ENCODE results near the gene LPAR1. TPM values are rescaled to one million over a fixed set of nuclear protein-coding genes. Genes with fewer than 3 reads are reported as not detected.

LPAR1 gene
- total RNA-seq, 4 donors from 2014 or later = 21.9 to 55.0 (median 25.9) TPM

DNA sequence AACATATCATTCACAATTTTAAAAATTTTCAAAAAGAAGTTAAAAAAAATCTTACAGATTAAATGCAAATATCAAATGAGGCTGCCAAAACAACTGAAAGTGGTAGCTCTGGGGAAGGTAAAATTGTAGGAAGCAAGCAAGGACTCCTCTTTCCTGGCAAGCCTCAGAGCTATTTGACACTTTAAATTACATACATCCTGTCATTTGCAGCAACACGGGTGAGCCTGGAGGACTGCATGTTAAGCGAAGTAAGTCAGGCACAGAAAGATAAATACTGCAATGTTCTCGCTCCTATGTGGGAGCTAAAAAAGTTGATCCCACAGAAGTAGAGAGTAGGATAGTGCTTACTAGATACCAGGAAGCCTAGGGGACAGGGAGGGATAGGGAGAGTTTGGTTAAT is 58.0 kb downstream of the LPAR1 start:
- intact Hi-C loops (cut with DNase I; ENCODE audit: low total_unique reads) = no loop called here
- no peak for DNase-seq (ENCODE audit: low spot score in 2 of 2)
- no peak overlapping the region for H3K4me3 ChIP-seq (ENCODE audit: low read depth, poor library complexity, severe bottlenecking)
- no peak for TF ChIP-seq POLR2A (IDR thresholded peaks at IDR 0.05)
- TF ChIP-seq, protein P1, sequence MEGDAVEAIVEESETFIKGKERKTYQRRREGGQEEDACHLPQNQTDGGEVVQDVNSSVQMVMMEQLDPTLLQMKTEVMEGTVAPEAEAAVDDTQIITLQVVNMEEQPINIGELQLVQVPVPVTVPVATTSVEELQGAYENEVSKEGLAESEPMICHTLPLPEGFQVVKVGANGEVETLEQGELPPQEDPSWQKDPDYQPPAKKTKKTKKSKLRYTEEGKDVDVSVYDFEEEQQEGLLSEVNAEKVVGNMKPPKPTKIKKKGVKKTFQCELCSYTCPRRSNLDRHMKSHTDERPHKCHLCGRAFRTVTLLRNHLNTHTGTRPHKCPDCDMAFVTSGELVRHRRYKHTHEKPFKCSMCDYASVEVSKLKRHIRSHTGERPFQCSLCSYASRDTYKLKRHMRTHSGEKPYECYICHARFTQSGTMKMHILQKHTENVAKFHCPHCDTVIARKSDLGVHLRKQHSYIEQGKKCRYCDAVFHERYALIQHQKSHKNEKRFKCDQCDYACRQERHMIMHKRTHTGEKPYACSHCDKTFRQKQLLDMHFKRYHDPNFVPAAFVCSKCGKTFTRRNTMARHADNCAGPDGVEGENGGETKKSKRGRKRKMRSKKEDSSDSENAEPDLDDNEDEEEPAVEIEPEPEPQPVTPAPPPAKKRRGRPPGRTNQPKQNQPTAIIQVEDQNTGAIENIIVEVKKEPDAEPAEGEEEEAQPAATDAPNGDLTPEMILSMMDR (IDR thresholded peaks at IDR 0.05) = no peak
- WGBS, 2 donors = 57 to 64% methylated on average over 3 of the region's 3 CpGs

DNA sequence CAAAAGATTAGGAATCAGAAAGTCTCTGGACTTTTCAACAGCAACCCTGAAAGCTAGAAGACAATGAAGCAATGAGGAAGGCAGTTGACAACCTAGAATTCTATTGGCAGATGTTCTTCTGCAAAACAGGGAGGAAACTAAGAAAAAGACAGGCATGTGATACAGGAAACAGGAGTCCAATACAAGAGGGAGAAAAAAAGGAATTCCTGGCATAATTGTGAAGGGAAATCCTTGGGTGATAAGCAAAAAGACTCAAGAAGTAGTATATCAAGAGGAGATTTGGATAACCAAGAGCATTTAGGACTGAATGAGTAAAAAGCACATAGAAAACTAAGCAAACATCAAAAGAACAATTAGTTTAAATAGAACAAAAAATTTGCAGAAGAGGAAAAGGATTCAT is 58.6 kb downstream of the LPAR1 start:
- intact Hi-C loops (cut with DNase I; ENCODE audit: low total_unique reads) = no loop called here
- TF ChIP-seq, protein P1 (IDR thresholded peaks at IDR 0.05) = no peak
- TF ChIP-seq POLR2A (IDR thresholded peaks at IDR 0.05) = no peak
- H3K4me3 ChIP-seq (ENCODE audit: low read depth, poor library complexity, severe bottlenecking) = no peak overlapping the region
- DNase-seq (ENCODE audit: low spot score in 2 of 2) = no peak

GRCh38 chr9:110978516-110978915 is 59.8 kb downstream of the LPAR1 start:
- 73 to 74% methylated on average over 3 of the region's 3 CpGs for WGBS, 2 donors
- TF ChIP-seq POLR2A (IDR thresholded peaks at IDR 0.05) = no peak
- TF ChIP-seq, protein P1 (IDR thresholded peaks at IDR 0.05) = no peak
- no peak for DNase-seq (ENCODE audit: low spot score in 2 of 2)
- H3K4me3 ChIP-seq (ENCODE audit: low read depth, poor library complexity, severe bottlenecking) = no peak overlapping the region
- intact Hi-C loops (cut with DNase I; ENCODE audit: low total_unique reads) = no loop called here

GRCh38 chr9:110977259-110977709 is 61.0 kb downstream of the LPAR1 start:
- 22 to 25% methylated on average over 3 of the region's 3 CpGs for WGBS, 2 donors
- DNase-seq (ENCODE audit: low spot score in 2 of 2) = no peak
- TF ChIP-seq, protein P1 (IDR thresholded peaks at IDR 0.05) = no peak
- no peak for TF ChIP-seq POLR2A (IDR thresholded peaks at IDR 0.05)

GRCh38 chr9:110975969-110976368 is 62.3 kb downstream of the LPAR1 start:
- intact Hi-C loops (cut with DNase I; ENCODE audit: low total_unique reads) = no loop called here
- H3K4me3 ChIP-seq (ENCODE audit: low read depth, poor library complexity, severe bottlenecking) = no peak overlapping the region
- DNase-seq (ENCODE audit: low spot score in 2 of 2) = no peak
- TF ChIP-seq, protein P1 (IDR thresholded peaks at IDR 0.05) = no peak
- 45 to 53% methylated on average over 6 of the region's 6 CpGs for WGBS, 2 donors

More at GRCh38 chr9:110977259-110977709, 61.0 kb downstream of the LPAR1 start:
- intact Hi-C loops (cut with DNase I; ENCODE audit: low total_unique reads) = no loop called here
- no peak overlapping the region for H3K4me3 ChIP-seq (ENCODE audit: low read depth, poor library complexity, severe bottlenecking)

- WGBS, 2 donors = 69 to 87% methylated on average over 2 of the region's 2 CpGs
- TF ChIP-seq, protein P1 (IDR thresholded peaks at IDR 0.05) = no peak
- no peak for TF ChIP-seq POLR2A (IDR thresholded peaks at IDR 0.05)
- no peak overlapping the region for H3K4me3 ChIP-seq (ENCODE audit: low read depth, poor library complexity, severe bottlenecking)
- intact Hi-C loops (cut with DNase I; ENCODE audit: low total_unique reads) = no loop called here
- DNase-seq (ENCODE audit: low spot score in 2 of 2) = no peak
These were observed 63.0 kb downstream of the LPAR1 start for GRCh38 chr9:110975278-110975677.

All from lower leg skin (tissue), 4 donors.